GM12874 (cell line): Measurements from ENCODE around the gene RFTN2.
A peak's percentile ranks its signal among the peaks of the same experiment; 100 is the strongest.

Source experiments
- TF ChIP-seq, protein P1 (sequence below): IDR thresholded peaks from 2 replicates; pipeline ENCODE4 v1.5.1; 2011; ENCODE audit warnings: low read depth, mild to moderate bottlenecking, control low read depth, low read length, moderate library complexity; ENCODE audit not compliant: insufficient read depth

RFTN2 gene, protein sequence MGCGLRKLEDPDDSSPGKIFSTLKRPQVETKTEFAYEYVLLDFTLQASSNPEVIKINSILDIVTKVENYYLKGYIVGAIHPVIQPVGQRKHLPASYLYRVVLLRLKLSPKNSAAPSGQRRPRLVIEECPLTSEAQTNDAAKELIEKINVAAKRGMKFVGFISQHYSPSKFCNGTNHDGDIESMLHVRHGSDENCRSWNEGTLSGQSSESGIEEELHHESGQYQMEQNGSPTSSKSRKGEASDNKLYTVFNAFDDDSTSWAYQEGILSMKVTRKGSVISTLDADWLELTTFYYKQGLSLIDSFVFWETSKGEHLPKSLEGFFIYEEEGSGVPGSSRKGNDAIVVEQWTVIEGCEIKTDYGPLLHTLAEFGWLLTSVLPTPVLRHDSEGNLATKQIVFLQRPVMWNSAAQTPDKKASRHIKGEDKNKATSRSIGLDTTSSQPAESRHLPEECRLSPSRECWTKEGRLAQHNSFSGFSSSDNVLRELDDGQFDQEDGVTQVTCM

DNA sequence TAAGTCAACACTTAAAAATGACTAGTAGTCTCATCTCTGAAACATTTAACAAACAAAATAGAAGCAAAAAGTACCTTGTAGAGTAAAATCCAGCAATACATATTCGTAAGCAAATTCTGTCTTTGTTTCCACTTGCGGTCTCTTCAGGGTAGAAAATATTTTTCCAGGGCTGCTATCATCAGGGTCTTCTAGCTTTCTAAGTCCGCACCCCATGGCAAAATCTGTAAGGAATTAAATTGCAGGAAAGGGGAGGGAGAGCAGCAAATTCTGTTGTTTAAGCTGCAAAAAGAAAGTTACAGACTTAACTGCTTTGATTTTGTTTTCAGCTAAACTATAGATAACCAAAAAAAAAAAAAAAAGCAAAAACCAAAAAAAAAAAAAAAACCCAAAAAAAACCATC lies at the start of gene RFTN2:
Gene RFTN2 (minus strand): TSS at position 342 of the 400 bp plus-strand sequence. CDS start 129 bp downstream, at position 213.
- TF ChIP-seq, protein P1, sequence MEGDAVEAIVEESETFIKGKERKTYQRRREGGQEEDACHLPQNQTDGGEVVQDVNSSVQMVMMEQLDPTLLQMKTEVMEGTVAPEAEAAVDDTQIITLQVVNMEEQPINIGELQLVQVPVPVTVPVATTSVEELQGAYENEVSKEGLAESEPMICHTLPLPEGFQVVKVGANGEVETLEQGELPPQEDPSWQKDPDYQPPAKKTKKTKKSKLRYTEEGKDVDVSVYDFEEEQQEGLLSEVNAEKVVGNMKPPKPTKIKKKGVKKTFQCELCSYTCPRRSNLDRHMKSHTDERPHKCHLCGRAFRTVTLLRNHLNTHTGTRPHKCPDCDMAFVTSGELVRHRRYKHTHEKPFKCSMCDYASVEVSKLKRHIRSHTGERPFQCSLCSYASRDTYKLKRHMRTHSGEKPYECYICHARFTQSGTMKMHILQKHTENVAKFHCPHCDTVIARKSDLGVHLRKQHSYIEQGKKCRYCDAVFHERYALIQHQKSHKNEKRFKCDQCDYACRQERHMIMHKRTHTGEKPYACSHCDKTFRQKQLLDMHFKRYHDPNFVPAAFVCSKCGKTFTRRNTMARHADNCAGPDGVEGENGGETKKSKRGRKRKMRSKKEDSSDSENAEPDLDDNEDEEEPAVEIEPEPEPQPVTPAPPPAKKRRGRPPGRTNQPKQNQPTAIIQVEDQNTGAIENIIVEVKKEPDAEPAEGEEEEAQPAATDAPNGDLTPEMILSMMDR = no peak

DNA sequence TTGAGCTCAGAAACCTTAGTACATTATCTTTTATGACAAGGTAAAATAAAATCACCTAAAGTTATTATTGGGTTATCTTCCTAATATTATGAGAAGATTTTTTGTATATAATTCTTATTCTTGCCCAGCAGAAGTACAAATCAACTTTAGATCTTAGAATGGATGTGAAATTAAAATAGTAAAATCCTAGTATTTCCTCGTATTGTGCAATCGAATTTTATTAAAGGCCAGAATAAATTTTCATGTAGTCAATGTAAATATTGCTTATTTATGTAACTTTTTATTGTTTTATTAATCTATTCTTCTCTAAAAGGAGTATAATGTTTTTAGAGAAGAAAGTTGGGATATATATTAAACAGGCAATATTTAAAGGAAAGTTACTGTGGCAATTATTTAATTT lies 42.5 kb upstream of the RFTN2 start:
- TF ChIP-seq, protein P1 = no peak

DNA sequence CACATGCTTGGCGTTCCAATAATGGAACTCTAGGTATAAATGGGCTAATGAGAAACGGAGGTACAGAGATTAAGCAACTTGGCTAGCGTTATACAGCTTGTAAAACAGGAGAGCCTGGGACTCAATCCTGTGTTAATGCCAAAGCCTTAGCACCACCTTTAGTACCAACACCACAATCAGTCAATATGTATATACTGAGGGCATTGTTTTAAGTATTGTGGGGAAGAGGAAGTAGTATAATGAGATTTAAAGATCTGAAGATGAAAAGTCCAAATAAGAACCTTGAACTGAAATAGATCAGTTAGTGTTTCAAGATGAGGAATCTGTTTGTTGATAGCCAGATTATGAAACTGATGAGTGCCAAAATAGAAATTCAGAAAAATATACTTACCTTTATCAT lies 37.9 kb upstream of the RFTN2 start:
- TF ChIP-seq, protein P1 = no peak

DNA sequence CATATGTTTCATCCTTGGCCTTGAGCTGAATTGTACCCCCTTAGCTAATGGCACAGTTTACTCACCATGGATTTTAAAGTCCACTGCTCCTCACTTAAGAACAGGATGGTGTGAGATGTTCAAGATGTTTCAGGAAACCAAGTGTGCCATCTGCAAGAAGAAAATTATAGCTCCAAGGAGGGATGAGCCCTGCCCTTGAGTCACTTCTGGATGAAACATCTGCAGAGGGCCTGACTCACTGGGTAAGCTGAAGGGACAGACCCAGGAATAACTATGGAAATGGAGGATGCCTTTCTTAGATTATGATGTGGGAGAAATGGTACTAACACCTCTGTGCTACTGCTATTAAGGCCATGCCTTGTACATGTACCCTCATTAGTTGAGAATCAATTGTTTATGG lies 36.2 kb upstream of the RFTN2 start:
- TF ChIP-seq, protein P1 = no peak

DNA sequence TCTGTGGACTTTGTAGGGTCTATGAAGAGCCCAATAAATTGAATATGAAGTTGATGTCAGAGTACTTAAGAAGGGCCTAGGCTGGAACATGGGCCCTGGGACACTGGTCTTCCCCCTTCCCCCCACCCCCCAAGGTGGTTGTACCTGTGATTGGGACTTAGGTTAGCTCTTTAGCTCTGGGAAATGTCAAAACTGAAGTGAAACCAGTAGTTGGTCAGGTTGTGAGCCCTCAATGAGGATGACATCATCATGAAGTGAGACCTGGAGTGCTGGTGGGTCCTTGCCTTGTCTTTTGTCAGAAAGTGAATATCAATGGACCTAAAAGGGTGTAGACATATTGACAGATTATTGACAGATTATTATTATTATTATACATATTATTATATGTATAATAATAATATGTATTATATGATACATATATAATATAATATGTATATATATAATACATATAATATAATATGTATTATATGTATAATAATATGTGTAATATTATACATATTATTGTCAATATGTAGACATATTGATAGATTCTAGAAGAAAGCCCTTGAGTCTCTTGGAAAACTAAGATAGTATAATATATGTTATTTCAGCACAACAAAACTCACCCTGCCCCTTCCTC lies 35.1 kb upstream of the RFTN2 start:
- TF ChIP-seq, protein P1 = no peak

DNA sequence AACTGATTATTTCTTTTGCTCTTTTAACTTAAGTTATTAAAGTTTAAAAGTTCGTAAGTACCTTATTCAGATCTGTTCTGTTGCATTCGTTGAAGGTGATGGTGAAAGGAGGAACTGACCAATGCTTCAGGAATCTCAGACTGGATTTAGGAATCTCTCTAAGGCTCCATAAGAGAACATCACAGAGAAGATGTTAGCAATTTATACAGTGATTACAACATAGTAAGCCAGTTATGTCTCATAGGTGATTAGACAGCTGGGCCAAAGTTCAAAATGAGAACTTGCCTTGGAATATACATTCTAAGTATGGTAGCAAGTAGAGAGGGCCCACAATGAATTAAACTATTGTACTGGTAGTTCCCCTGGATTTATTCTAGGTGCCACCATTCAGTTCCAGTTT lies 32.9 kb upstream of the RFTN2 start:
- TF ChIP-seq, protein P1 = no peak

DNA sequence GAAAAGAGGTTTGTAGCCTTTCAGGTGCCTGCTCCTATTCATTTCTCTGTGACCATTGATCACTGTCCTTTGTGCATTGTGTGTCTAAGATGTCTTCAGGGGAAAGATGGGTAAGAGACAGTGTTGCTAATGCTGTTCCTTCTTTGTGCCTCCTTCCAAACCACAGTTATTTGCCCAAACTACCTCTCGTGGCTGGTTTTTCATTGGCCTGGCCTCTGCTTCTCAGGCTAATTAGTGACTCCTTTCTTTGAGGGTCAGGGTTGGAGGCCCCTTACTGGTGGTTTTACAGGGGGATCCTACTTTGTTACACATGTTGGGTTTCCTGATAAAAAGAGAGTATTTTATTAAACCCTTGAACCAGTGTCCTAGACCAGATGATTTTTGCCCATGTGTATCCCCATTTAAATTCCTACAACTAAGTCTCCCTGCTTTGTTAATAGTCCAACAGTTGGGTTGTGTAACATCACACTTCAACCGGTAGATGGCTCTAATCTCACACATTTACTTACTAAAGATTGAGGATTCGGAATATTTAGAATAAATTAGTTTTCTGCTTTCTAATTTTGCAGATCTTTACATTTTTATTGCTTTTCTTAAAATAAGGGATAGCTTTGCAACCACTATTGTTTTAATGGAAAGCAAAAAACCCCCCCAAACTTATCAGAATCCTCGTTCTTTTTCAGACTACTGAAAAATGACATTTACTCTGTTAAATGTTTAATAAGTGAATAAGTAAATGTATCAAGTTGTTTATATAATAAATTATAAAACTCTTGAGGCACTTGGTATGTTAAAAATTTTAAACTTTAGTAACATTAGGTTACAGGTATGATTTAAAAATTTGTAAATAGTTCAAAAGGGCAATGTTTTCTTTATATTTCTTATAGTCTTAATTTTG lies 32.2 kb upstream of the RFTN2 start:
- TF ChIP-seq, protein P1 = peak; percentile 48; the same call in 1 of the 2 replicates
